ENCODE data around the gene BRD3OS. TPM values are rescaled to one million over a fixed set of nuclear protein-coding genes. Genes with fewer than 3 reads are reported as not detected.

BRD3OS gene
- total and polyA plus RNA-seq, 2 of the 13 experiments (the other 11 are each of a cell fraction or from before 2014, with no cell fraction given): 4.9 to 5.7 TPM

GRCh38 chr9:133994353-133995011 lies 30.8 kb upstream of the BRD3OS start (continued):
- TF ChIP-seq EP300 (IDR thresholded peaks at IDR 0.05; ENCODE audit: low read depth in 2 of 2, low read length in 2 of 2) (no peak), EP300 (CRISPR knock-in tag; IDR thresholded peaks at IDR 0.05; ENCODE audit: borderline replicate concordance) (no peak), ZNF567 (CRISPR knock-in tag; IDR thresholded peaks at IDR 0.05; ENCODE audit: borderline replicate concordance) (no peak), NR1H2 (CRISPR knock-in tag; IDR thresholded peaks at IDR 0.05; ENCODE audit: borderline replicate concordance, low read depth) (no peak), ZNF703 (CRISPR knock-in tag; IDR thresholded peaks at IDR 0.05; ENCODE audit: borderline replicate concordance) (no peak), ZMYM4 (CRISPR knock-in tag; IDR thresholded peaks at IDR 0.05) (0 out of 2 replicates have a peak, but pooled peaks have one; percentile 17), JARID2 (CRISPR knock-in tag; IDR thresholded peaks at IDR 0.05; ENCODE audit: insufficient replicate concordance) (no peak), ZSCAN29 (CRISPR knock-in tag; conservative IDR thresholded peaks at IDR 0.05) (no peak), AKAP8 (CRISPR knock-in tag; IDR thresholded peaks at IDR 0.05) (peak; percentile 30; the same call in 1 of the 2 replicates), SMC3 (IDR thresholded peaks at IDR 0.05; ENCODE audit: low read length) (peak; percentile 60), MEIS2 (CRISPR knock-in tag; IDR thresholded peaks at IDR 0.05) (no peak), ZNF605 (CRISPR knock-in tag; IDR thresholded peaks at IDR 0.05) (no peak; the same call in 1 of the 2 replicates), ZNF615 (CRISPR knock-in tag; IDR thresholded peaks at IDR 0.05; ENCODE audit: borderline replicate concordance) (no peak), SAFB2 (CRISPR knock-in tag; IDR thresholded peaks at IDR 0.05; ENCODE audit: borderline replicate concordance, low read depth) (no peak), KLF13 (CRISPR knock-in tag; IDR thresholded peaks at IDR 0.05) (no peak), ZNF136 (CRISPR knock-in tag; IDR thresholded peaks at IDR 0.05; ENCODE audit: low read depth) (no peak), ZBTB3 (CRISPR knock-in tag; IDR thresholded peaks at IDR 0.05; ENCODE audit: borderline replicate concordance, low read depth) (no peak), TGIF2 (CRISPR knock-in tag; IDR thresholded peaks at IDR 0.05) (no peak)
- TF ChIP-seq, protein P1, sequence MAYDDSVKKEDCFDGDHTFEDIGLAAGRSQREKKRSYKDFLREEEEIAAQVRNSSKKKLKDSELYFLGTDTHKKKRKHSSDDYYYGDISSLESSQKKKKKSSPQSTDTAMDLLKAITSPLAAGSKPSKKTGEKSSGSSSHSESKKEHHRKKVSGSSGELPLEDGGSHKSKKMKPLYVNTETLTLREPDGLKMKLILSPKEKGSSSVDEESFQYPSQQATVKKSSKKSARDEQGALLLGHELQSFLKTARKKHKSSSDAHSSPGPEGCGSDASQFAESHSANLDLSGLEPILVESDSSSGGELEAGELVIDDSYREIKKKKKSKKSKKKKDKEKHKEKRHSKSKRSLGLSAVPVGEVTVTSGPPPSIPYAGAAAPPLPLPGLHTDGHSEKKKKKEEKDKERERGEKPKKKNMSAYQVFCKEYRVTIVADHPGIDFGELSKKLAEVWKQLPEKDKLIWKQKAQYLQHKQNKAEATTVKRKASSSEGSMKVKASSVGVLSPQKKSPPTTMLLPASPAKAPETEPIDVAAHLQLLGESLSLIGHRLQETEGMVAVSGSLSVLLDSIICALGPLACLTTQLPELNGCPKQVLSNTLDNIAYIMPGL (CRISPR knock-in tag; IDR thresholded peaks at IDR 0.05; ENCODE audit: borderline replicate concordance in 1 of 2, low read depth in 1 of 2): peak in 1 of 2 experiments; percentile 42; a peak in 2 of 4 replicates
- TF ChIP-seq, protein P2, sequence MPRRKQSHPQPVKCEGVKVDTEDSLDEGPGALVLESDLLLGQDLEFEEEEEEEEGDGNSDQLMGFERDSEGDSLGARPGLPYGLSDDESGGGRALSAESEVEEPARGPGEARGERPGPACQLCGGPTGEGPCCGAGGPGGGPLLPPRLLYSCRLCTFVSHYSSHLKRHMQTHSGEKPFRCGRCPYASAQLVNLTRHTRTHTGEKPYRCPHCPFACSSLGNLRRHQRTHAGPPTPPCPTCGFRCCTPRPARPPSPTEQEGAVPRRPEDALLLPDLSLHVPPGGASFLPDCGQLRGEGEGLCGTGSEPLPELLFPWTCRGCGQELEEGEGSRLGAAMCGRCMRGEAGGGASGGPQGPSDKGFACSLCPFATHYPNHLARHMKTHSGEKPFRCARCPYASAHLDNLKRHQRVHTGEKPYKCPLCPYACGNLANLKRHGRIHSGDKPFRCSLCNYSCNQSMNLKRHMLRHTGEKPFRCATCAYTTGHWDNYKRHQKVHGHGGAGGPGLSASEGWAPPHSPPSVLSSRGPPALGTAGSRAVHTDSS (CRISPR knock-in tag; conservative IDR thresholded peaks at IDR 0.05): no peak
- TF ChIP-seq, protein P3, sequence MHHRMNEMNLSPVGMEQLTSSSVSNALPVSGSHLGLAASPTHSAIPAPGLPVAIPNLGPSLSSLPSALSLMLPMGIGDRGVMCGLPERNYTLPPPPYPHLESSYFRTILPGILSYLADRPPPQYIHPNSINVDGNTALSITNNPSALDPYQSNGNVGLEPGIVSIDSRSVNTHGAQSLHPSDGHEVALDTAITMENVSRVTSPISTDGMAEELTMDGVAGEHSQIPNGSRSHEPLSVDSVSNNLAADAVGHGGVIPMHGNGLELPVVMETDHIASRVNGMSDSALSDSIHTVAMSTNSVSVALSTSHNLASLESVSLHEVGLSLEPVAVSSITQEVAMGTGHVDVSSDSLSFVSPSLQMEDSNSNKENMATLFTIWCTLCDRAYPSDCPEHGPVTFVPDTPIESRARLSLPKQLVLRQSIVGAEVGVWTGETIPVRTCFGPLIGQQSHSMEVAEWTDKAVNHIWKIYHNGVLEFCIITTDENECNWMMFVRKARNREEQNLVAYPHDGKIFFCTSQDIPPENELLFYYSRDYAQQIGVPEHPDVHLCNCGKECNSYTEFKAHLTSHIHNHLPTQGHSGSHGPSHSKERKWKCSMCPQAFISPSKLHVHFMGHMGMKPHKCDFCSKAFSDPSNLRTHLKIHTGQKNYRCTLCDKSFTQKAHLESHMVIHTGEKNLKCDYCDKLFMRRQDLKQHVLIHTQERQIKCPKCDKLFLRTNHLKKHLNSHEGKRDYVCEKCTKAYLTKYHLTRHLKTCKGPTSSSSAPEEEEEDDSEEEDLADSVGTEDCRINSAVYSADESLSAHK (CRISPR knock-in tag; IDR thresholded peaks at IDR 0.05; ENCODE audit: borderline replicate concordance): no peak
- TF ChIP-seq, protein P4, sequence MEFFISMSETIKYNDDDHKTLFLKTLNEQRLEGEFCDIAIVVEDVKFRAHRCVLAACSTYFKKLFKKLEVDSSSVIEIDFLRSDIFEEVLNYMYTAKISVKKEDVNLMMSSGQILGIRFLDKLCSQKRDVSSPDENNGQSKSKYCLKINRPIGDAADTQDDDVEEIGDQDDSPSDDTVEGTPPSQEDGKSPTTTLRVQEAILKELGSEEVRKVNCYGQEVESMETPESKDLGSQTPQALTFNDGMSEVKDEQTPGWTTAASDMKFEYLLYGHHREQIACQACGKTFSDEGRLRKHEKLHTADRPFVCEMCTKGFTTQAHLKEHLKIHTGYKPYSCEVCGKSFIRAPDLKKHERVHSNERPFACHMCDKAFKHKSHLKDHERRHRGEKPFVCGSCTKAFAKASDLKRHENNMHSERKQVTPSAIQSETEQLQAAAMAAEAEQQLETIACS (CRISPR knock-in tag; IDR thresholded peaks at IDR 0.05): 0 out of 2 replicates have a peak, but pooled peaks have one; percentile 18
